Measurements from ENCODE around the gene RAPGEFL1. TPM values are rescaled to one million over a fixed set of nuclear protein-coding genes. Genes with fewer than 3 reads are reported as not detected.

RAPGEFL1 gene
- total and polyA plus RNA-seq, 2 of the 8 experiments (the other 6 are each of a cell fraction or from before 2014, with no cell fraction given): 20.0 to 20.2 TPM

- TF ChIP-seq, protein P1, sequence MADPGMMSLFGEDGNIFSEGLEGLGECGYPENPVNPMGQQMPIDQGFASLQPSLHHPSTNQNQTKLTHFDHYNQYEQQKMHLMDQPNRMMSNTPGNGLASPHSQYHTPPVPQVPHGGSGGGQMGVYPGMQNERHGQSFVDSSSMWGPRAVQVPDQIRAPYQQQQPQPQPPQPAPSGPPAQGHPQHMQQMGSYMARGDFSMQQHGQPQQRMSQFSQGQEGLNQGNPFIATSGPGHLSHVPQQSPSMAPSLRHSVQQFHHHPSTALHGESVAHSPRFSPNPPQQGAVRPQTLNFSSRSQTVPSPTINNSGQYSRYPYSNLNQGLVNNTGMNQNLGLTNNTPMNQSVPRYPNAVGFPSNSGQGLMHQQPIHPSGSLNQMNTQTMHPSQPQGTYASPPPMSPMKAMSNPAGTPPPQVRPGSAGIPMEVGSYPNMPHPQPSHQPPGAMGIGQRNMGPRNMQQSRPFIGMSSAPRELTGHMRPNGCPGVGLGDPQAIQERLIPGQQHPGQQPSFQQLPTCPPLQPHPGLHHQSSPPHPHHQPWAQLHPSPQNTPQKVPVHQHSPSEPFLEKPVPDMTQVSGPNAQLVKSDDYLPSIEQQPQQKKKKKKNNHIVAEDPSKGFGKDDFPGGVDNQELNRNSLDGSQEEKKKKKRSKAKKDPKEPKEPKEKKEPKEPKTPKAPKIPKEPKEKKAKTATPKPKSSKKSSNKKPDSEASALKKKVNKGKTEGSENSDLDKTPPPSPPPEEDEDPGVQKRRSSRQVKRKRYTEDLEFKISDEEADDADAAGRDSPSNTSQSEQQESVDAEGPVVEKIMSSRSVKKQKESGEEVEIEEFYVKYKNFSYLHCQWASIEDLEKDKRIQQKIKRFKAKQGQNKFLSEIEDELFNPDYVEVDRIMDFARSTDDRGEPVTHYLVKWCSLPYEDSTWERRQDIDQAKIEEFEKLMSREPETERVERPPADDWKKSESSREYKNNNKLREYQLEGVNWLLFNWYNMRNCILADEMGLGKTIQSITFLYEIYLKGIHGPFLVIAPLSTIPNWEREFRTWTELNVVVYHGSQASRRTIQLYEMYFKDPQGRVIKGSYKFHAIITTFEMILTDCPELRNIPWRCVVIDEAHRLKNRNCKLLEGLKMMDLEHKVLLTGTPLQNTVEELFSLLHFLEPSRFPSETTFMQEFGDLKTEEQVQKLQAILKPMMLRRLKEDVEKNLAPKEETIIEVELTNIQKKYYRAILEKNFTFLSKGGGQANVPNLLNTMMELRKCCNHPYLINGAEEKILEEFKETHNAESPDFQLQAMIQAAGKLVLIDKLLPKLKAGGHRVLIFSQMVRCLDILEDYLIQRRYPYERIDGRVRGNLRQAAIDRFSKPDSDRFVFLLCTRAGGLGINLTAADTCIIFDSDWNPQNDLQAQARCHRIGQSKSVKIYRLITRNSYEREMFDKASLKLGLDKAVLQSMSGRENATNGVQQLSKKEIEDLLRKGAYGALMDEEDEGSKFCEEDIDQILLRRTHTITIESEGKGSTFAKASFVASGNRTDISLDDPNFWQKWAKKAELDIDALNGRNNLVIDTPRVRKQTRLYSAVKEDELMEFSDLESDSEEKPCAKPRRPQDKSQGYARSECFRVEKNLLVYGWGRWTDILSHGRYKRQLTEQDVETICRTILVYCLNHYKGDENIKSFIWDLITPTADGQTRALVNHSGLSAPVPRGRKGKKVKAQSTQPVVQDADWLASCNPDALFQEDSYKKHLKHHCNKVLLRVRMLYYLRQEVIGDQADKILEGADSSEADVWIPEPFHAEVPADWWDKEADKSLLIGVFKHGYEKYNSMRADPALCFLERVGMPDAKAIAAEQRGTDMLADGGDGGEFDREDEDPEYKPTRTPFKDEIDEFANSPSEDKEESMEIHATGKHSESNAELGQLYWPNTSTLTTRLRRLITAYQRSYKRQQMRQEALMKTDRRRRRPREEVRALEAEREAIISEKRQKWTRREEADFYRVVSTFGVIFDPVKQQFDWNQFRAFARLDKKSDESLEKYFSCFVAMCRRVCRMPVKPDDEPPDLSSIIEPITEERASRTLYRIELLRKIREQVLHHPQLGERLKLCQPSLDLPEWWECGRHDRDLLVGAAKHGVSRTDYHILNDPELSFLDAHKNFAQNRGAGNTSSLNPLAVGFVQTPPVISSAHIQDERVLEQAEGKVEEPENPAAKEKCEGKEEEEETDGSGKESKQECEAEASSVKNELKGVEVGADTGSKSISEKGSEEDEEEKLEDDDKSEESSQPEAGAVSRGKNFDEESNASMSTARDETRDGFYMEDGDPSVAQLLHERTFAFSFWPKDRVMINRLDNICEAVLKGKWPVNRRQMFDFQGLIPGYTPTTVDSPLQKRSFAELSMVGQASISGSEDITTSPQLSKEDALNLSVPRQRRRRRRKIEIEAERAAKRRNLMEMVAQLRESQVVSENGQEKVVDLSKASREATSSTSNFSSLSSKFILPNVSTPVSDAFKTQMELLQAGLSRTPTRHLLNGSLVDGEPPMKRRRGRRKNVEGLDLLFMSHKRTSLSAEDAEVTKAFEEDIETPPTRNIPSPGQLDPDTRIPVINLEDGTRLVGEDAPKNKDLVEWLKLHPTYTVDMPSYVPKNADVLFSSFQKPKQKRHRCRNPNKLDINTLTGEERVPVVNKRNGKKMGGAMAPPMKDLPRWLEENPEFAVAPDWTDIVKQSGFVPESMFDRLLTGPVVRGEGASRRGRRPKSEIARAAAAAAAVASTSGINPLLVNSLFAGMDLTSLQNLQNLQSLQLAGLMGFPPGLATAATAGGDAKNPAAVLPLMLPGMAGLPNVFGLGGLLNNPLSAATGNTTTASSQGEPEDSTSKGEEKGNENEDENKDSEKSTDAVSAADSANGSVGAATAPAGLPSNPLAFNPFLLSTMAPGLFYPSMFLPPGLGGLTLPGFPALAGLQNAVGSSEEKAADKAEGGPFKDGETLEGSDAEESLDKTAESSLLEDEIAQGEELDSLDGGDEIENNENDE (IDR thresholded peaks at IDR 0.05; ENCODE audit: insufficient replicate concordance, low read length): no peak
Measured at GRCh38 chr17:40209404-40210093, 32.3 kb downstream of the RAPGEFL1 start (continued).

Data from H1 (cell line).